Stimulated activated CD4-positive, alpha-beta T cell treated with anti-CD3 and anti-CD28 coated beads, Interleukin-4, amount 100 ng/mL, for 24 hours (primary cell): ENCODE measurements around the gene SPANXN4.

Experiments
- DNase-seq: peaks from one replicate; pipeline ENCODE4 v3.0.0-alpha.2; 2020

SPANXN4 gene

GRCh38 chrX:143025628-143026027 is at the start of gene SPANXN4:
Gene SPANXN4 (plus strand): TSS chrX:143025928. CDS start chrX:143026015, 87 bp downstream.
- DNase-seq = no peak

GRCh38 chrX:142977128-142977914 is 48.4 kb upstream of the SPANXN4 start:
- no peak for DNase-seq

GRCh38 chrX:142978130-142978684 is 47.5 kb upstream of the SPANXN4 start:
- no peak for DNase-seq

DNA sequence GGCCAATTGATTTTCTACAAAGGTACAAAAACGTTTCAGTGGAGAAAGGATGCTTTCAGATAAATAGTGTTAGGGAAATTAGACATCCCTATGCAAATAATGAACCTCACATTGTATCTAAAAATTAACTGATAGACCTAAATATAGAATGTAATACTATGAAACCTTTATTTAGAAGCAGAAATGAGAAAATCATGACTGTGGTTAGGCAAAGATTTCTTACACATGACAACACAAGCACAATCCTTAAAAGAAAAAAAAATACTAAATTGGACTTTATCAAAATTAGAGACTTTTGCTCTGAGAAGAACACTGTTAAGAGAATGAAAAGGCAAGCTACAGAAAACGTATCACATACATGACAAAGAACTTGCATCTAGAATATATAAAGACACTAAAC is 43.0 kb upstream of the SPANXN4 start:
- DNase-seq = no peak

DNA sequence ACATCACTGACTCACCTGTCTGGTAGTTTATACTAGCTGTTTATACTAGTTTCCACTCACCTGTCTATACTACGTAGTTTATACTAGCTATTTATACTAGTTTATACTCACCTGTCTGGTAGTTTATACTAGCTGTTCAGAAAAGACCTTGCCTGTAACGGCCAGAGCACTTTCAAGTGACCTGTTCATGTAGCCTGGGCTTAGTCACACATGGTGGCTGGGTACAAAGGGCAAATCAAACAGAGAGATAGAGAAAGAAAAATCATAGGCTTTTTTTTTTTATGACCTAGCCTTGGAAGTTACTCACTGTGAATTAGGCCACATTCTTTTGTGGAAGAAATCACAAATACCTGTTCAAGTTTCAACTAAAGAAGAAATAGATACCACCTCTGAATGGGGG is 30.7 kb upstream of the SPANXN4 start:
- DNase-seq = no peak

- no peak for DNase-seq
These were observed 27.1 kb upstream of the SPANXN4 start for GRCh38 chrX:142998447-142999198.

- no peak for DNase-seq
These were observed 26.5 kb upstream of the SPANXN4 start for GRCh38 chrX:142999199-142999701.

DNA sequence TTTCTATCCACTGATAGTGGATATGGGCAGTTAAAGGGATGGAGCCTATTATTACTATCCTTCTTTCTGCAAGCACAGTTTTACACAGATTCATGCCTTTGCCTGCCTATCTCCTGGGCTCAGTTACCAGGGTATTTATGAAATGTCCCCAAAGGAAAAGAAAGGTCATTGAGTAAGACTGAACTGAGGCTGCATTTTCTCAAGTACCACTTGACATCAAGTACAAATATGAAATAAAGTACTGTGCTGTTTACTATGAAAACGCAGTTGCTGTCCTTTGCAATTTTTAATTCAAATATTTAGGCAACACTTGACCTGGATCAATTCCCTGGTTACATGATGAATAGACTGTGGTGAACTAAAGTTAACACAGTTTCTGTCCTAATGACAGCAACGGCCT is 23.5 kb upstream of the SPANXN4 start:
- DNase-seq = no peak

DNA sequence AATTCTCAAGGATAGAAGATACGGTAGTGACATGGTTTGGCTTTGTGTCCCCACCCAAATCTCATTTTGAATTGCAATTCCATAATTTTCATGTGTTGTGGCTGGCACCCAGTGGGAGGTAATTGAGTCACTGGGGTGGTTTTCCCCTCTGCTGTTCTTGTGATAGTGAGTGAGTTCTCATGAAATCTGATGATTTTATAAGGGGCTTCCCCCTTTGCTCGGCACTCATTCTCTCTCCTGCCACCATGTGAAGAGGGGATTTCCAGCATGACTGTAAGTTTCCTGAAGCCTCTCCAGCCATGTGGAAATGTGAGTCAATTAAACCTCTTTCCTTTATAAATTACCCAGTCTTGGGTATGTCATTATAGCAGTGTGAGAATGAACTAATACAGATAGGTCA is 8.5 kb upstream of the SPANXN4 start:
- DNase-seq = peak; percentile 4

- DNase-seq = no peak
These were observed 1.5 kb downstream of the SPANXN4 start for GRCh38 chrX:143027275-143027674.

- no peak for DNase-seq
These were observed 21.8 kb downstream of the SPANXN4 start for GRCh38 chrX:143047511-143047910.

- DNase-seq = no peak
These were observed 32.4 kb downstream of the SPANXN4 start for GRCh38 chrX:143058120-143058519.

- no peak for DNase-seq
These were observed 55.5 kb downstream of the SPANXN4 start for GRCh38 chrX:143081231-143081630.

DNA sequence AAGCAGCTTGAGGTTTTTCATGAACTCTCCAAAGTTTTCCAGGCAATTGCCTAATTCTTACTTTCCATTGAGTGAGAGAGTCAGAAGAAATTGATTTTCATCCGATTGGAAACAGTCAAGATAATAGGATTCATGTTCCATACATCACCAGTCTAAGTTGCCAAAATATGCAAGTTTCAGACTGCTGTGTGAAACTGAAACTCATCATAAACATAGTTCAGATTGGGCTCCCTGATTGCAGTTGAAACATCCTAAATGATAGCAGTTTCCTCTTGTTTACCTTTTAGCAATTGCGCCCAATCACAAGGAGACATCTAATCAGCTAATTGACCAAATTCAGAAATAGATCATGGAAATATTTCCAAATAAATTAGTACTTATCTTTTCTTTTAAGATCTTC is 56.8 kb downstream of the SPANXN4 start:
- no peak for DNase-seq
